ENCODE measurements around the gene PRKCE. TPM values are rescaled to one million over a fixed set of nuclear protein-coding genes. Genes with fewer than 3 reads are reported as not detected.
A peak's percentile ranks its signal among the peaks of the same experiment; 100 is the strongest.
"Not testable (repeated sequence)": the region's sequence is repeated elsewhere in the genome, so short reads cannot be mapped to it uniquely, and the experiment has no call there.

The PRKCE gene
- total RNA-seq, 1 experiment from 2014 or later, result 4.9 TPM

DNA sequence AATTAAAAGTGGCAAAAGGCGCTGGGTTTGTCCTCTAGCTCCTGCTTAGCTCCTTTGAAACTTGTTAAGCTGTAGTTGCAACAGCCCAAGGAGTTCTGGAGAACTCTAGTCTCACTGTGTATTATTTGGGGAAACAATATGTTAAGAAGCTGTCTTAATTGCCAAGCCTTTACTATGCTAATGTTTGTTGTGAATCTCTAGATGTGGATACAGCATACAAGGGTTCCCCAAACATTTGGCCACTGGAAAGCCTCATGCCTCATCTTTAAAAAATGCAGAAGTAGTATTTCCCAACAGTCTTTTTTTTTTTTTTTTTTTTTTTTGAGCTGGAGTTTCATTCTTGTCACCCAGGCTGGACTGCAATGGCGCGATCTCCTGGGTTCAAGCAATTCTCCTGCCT is 236.7 kb downstream of the PRKCE start:
- DNase-seq (ENCODE audit: low read depth), result no peak

DNA sequence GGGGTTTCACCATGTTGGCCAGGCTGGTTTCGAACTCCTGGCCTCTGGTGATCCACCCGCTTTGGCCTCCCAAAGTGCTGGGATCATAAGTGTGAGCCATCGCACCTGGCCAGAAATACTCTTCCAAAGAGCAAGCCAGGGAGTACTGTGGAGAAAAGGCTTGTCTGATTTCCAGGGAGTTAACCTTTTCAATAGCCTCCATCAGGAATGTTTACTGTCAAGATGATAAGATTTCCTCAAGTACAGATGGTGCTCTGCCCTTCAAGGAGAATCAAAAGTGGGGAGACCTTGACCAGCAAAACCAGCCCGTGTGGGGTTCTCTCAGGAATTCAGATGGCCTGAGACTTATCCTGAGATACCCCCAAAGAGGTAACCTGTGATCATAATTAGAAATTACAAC is 237.2 kb downstream of the PRKCE start:
- no peak for DNase-seq (ENCODE audit: low read depth)

DNA sequence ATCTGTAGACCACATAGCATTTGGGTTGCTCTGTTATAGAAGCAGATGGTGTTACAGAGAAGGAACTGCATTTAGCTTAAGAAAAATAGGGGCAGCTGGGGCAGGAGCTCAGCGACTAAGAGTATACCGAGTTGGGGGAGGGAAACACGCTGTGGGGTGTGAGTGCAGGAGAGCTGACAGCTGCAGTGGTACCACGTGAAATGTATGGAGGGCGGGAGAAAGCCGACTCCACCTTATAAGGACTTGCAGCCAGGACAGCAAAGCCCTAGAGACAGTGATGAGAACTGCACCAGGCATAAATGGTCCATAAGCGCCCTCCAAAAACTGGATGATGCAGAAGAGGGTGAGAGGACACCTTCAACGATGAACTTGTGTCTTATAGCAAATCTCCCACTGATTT is 237.6 kb downstream of the PRKCE start:
- peak; percentile 18 for DNase-seq (ENCODE audit: low read depth)

DNA sequence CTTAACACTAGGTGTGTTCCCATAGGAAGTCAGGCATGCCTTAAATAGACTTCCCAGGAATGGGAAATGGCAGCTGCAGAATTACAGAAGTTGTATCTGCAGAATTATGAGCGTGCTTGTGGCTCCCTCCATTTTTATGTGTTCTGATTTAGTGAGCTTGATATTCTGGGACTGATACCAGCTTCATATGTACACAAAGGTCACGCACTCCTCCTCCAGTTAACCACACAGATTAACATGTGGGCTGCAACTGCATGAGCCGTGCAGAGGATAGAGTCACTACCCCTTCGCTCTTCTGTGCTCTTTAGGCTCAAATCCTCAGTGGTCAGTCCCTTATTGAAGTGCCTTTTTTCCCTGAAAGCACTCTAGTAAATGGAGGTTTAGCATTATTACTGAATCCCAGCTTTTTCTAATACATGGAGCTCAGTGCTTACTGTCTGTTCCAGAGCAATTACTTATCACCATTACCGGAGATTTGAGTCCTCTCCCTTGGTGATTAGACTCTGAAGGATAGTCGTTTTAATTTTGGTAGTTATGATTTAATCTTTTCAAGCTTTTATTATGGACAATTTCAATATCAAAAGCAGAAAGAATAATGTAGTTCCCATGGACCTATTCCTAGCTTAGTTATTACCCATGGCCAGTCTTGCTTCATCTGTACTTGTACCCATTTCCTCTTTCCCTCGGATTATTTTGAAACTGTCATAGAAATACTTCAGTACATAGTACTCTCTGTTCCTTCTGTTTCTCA is 238.3 kb downstream of the PRKCE start:
- DNase-seq (ENCODE audit: low read depth), result no peak

DNA sequence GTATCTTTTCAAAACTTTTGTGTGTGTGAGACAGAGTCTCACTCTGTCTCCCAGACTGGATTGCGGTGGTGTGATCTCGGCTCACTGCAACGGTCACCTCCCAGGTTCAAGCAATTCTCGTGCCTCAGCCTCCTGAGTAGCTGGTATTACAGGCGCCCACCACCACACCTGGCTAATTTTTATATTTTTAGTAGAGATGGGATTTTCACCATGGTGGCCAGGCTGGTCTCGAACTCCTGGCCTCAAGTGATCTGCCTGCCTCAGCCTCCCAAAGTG is 238.8 kb downstream of the PRKCE start:
- DNase-seq (ENCODE audit: low read depth), result not testable (repeated sequence)

DNA sequence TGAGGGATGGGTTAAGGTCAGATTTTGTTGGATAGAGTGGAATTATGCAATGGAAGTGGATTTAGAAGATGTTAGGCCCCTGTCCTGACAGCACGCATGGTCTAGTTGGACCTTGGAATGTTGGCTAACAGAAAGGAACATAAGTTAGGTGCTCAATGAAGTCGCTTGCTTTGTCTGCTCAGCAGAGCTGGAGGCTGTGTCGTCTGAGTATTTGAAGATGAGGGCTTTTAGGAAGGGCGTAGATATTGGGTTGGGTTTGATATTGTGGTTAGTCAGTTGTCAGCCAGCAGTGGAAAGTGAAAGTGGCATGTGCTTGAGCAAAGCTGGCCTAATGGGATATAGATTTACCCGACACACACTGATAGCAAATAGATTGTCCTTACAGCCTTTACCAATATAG is 239.3 kb downstream of the PRKCE start:
- no peak for DNase-seq (ENCODE audit: low read depth)

DNA sequence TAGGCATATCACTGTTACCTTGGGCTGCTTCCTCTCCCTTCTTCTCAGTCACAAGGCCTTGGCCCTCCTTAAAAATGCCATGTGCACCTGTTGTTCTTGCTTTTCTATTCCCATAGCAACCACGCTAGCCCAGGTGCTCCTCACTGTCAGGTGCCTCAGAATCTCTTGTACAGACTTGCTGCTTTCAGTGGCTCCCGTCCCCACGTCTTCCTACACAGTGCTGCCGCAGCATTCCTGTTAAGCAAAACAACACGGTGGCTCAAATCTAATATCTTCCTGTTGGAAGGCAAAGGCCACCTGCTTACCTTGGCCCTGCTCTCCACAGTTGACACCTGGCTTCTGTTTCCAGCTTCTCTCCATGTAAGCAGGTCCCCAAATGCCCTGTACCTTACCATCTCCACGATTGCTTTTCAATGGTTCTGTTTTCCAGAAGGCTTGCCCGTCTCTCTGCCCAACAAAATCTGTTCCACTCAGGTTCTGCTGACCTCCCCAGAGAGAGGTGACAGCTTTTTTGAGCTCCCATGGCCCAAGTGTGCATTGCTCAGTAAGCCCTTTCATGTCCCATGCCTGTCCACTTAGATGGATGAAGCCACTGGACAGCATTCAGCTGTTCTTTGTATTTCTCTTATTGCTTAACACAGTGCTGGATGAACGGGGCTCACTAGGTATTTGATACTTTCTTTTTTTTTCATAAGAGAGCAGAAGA is 240.4 kb downstream of the PRKCE start:
- DNase-seq (ENCODE audit: low read depth), result no peak

DNA sequence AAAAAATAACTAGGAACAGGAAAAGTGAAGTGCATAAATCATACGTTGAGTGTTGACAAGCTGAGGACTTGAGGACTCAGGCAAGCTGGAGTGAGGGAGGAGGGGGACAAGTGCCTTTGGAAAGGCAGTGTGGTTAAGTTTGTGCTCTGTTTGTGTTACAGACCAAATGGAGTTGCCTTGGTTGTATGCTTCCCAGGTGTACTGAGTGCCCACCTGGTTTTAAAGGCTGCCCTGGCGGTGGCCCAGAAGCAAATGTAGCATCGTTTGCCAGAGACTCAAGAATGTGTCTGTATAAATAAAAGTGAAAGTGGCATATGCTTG is 240.9 kb downstream of the PRKCE start:
- no peak for DNase-seq (ENCODE audit: low read depth)

DNA sequence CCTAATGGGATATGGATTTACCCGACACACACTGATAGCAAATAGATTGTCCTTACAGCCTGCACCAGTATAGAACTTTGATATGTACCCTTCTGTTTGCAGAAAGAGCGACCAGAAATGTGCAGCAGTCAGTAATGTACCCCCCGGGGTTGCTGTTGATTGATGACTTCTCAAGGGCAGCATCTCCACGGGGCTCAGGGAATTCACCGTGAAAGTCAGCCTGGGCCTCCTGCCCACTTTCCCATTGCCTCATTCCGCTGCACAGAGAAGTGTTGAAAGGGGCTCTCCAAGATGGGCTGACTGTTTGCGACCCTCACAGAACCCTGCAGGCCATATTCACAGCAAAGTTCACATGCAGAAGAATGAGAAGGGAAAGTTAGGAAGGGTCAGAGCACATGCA is 241.3 kb downstream of the PRKCE start:
- DNase-seq (ENCODE audit: low read depth), result peak; percentile 35

DNA sequence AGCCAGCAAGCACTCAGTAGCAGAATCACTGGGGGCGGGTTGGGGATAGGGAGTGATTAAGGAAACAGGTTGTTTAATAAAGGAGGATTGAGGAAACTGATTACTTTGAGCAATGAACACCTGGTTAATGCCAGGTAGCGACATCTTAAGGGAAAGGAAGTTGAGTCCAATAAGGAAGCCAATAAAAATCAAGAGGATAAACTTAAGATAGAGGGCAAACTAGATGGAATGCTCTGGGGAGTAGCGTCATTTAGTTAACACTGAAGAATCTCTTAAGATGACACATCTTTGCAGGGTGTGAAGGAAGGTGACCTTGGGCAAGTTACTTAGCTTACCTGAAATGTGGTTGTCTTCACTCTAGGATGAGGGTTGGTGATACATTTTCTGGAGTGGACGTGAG is 242.7 kb downstream of the PRKCE start:
- no peak for DNase-seq (ENCODE audit: low read depth)

DNA sequence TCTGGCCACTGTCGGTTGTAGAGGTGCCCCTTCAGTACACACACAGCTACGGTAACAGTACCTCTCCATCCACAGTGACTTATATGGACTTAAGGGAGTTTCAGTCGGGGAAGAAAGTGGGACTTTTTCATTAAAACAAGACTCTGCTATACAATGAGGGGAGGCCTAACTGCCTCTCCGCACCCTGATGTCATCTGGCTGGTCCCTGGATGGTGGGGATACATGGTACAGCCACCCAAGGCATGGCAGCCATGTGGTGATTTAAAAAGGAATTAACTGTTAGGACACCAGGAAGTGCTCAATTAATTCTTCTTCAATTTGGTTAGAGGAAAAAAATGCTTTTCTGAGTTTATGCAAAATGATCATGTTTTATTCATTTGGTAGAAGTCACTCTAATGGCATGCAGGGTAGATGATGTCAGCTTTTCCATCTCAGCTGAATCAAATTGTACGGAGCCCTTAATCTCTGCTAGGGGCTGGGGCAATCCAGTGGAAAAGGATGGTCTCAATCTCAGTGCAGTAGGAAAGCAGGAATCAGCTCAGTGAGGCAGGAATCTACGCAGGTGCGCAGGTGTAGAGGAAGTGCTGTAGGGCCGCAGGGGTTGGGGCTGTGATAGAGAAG is 243.9 kb downstream of the PRKCE start:
- DNase-seq (ENCODE audit: low read depth), result no peak

DNA sequence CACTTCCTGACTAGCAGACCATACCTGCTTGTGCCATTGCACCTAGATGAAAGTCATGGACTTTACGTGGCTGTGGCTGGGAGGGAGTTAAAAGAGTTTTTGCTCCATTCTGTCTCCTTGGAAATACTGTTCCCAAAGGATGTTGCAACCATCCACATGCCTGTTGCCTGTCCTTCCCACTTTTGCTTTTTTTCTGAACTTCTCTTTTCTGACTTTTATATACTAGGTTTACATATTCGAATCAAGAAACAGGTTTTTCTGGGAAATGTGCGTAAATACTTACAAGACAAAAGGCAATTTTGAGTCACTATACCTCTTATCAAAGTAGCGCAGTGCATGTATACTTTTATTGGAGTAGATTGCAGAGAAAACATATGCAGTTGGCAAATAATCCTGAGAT is 244.8 kb downstream of the PRKCE start:
- no peak for DNase-seq (ENCODE audit: low read depth)

DNA sequence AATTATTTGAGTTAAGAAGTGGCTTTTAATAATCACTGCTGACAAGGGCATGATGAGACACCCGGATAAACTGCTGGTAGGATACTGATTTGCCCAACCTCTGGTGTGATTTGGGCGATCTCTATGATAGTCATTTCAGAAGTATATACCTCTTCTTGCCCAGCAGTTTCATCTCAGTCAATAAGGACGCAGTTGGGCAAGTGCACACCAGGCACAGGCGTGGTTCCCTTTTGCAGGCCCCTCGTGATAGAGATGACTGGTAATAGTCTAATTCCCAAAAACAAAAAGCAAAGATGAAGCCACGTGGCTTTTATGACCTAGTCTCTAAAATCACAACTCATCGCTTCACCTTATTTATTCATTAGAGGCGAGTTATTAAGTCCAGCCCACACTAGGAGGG is 246.4 kb downstream of the PRKCE start:
- DNase-seq (ENCODE audit: low read depth), result no peak

DNA sequence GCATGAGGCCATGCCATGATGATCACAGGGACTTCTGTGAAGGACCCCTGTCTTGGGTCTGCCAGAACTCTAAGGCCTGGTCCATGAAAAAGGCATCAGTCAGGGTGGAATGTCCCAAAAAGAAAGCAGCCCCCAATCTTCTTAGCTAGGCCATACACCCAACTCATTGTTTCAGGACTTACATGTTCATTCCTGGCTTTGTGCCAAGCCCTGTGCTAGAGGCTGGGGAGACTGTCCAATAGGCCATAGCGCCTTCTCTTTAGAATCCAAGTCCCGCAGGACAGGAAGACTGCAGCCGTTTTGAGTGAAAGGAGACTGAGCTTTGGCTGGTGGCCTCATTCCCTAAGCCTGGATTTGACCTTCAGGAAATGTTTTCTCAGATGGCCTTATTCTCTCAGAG is 247.3 kb downstream of the PRKCE start:
- no peak for DNase-seq (ENCODE audit: low read depth)

DNA sequence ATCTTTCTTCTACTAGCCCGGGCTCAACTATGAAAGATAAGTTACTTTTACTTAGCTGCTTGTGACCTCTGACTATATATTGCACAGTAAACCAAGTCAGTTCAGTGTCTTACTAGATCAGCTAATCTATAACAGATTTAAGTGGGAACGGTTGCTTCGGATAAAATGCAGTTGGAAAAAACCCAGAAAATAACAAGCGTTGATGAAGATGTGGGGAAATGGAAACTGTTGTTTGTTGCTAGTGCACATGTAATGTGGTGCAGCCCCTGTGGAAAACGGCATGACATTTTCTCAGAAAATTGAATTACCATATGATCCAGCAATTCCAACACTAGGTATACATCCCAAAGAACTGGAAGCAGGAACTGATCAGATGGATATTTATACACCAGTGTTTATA is 248.5 kb downstream of the PRKCE start:
- DNase-seq (ENCODE audit: low read depth), result no peak

DNA sequence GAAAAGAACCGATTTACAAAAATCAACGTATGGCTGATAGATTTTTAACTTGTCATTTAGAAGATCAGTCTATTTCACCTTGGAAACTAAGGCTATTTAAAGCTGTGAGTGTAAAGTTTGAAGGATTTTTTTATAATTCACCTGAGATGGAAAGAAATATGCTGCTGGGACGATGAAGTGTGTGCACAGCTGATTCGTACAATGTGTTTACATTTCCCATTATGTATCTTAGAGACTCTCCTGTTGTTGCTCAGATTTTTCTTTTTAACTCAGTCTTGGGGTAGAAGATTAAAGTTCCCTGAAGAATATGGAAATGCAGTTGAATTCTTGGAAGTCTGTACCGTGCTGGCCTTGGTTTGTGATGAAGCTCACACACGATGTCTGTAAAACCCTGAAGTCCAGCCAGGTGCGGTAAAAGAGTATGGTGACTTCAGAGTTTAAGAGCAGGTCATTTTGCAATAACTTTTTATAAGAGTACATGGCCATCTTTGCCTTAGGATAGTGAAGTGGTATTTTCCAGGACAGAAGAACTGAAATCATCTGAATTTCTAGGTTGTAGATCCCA is 250.1 kb downstream of the PRKCE start:
- no peak for DNase-seq (ENCODE audit: low read depth)

DNA sequence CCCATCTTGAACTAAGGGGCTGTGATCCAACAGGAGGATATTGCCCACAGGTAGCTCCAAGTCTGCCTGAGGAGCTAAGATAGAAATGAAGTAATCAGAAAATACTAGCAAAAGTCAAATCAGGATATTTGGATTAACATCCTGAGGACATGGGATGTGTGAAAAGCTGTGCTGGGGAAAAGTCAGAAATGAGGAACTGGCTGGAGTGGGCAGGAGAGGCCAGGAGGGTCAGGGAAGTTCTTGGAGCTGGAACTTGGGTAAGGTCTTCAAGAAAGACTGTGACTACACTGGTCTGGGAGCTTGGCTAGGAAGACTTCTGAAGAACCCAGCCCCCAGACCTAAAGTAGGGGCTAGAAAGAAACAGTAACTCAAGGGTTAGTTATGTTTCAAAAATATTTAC is 250.9 kb downstream of the PRKCE start:
- DNase-seq (ENCODE audit: low read depth), result no peak

DNA sequence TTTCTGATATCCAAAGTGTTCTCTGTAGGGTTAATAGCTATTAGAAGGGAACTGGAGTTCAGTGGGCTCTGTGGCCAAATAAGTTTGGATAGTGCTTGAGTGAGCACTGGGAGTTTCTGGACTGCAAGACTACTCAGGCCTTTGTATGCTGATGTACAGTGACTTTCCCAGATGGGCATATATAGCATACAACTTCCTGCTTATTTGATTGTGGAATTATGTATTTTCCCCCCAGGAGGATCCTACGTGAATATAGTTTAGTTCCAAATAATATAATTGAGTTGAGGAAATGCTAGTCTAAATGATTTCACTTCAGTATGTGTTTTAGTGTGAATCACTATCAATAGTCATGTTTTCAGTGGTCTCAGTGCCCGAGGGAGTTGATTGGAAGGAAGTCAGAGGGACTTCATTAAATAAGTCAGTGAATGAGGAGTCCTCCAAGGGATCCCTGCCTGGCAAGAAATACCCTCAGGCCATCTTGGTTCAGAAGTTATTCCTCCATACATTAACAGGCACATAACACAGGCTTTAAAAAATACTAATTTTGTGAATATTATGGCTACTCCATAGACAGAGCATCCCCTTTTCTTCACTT is 251.4 kb downstream of the PRKCE start:
- DNase-seq (ENCODE audit: low read depth), result no peak

DNA sequence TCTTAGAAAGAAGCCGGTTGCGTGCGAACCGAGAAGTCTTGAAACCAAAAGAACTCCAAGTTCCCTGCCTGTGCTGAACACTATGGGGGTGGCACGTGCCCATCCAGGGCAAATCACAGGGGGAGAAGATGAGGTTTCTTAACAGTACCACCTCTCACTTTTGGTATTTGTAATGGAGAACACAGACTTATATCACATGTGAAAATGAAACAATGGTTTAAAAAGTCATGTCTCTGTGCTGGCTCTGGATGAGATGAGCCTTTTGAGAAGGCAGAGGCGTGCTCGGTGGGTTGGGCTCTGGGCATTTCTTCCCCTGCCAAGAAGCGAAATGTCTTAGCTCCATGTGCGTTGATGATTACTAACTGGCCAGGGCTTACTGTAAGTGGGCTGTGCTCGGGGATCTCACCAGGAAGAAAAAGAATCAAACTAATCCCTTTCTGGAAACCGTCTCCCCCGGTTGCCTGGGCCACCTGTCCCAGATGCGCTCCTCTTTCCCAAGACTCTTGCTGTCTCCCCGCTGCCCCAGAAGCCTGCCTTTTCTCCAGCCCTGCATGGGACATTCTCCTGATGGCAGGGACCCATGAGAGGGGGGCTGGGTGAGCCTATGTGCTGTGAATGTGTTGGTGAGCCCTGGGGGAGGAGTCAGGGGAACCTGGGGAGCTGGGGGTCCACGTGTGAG is 252.9 kb downstream of the PRKCE start:
- no peak for DNase-seq (ENCODE audit: low read depth)

DNA sequence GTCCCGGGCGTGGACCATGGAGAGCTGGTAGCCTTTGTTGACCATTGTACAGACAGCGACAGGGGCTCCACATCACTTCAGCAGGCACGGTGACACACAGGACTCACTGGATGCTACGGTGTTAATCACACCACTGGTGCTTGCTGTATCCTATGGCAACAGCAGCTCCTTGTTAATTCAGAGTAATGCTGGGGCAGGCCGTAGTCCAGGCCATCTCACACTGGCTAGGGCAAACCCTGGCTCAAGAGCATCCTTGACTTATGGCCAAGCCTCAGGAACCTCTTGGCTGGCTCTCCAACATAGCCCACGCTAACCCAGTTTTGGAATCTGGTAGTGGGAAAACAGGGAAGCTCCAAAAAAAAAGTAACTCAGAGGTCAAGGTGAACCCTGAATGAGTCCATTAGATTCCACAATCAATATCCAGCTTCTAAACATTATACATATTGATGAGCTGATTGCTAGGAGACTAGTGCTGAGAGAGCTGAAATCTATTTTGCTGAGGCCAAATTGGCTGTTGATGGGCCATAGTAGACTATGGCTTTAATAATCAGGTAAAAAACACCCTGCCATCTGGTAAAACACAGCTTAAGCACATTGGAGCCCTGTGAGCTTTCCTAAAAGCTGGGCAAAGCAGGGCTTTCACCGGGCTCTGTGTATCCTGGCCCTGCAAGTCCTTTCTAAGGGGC is 253.6 kb downstream of the PRKCE start:
- DNase-seq (ENCODE audit: low read depth), result no peak

DNA sequence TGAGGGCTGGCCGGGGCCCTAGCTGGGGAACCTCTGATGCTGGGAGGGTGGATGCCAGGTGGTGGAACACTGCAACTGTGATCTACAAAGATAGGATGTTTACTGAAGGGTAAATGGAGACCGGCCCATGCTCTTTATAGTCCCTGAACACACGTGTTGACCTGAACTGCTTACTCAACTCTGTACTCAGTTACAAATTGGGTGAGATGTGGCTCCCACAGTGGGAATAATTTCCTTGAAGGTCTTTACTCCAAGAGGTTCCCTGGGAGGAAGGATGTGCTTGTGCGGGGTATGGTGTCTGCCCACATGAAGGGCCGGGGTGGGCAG is 254.1 kb downstream of the PRKCE start:
- no peak for DNase-seq (ENCODE audit: low read depth)

DNA sequence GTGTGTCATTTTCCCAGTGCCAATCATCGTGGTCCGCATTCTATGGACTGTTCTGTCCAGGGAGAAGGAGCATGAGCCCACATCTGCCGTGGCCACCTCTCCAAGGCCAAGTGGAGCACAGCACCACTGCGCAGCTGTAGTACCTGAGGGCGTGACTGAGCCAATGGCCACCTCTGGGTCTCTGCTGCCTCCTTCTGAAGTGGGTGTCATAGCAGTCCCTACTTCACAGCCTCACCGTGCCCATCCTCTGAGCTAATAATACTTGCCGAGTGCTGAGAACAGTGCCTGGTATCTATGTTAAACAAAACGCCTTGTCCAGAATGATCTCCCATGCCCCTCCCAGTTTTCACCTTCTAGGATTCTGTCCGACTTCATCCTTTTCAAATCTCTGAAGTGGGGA is 256.1 kb downstream of the PRKCE start:
- DNase-seq (ENCODE audit: low read depth), result no peak

Data from Daoy (cell line).